ENCODE data around the gene USP3.

- TF ChIP-seq CTCF (IDR thresholded peaks at IDR 0.05 in 8 of 11, conservative IDR thresholded peaks at IDR 0.05 in 3 of 11) (no peak), POLR2AphosphoS5 (IDR thresholded peaks at IDR 0.05) (no peak), POLR2A (IDR thresholded peaks at IDR 0.05) (no peak)
Measured at GRCh38 chr15:63582718-63583426, 78.5 kb downstream of the USP3 start.
